ENCODE results near the gene GATA2. TPM values are rescaled to one million over a fixed set of nuclear protein-coding genes. Genes with fewer than 3 reads are reported as not detected.

The GATA2 gene
- total and polyA plus RNA-seq, 3 experiments from 2014 or later: not detected

DNA sequence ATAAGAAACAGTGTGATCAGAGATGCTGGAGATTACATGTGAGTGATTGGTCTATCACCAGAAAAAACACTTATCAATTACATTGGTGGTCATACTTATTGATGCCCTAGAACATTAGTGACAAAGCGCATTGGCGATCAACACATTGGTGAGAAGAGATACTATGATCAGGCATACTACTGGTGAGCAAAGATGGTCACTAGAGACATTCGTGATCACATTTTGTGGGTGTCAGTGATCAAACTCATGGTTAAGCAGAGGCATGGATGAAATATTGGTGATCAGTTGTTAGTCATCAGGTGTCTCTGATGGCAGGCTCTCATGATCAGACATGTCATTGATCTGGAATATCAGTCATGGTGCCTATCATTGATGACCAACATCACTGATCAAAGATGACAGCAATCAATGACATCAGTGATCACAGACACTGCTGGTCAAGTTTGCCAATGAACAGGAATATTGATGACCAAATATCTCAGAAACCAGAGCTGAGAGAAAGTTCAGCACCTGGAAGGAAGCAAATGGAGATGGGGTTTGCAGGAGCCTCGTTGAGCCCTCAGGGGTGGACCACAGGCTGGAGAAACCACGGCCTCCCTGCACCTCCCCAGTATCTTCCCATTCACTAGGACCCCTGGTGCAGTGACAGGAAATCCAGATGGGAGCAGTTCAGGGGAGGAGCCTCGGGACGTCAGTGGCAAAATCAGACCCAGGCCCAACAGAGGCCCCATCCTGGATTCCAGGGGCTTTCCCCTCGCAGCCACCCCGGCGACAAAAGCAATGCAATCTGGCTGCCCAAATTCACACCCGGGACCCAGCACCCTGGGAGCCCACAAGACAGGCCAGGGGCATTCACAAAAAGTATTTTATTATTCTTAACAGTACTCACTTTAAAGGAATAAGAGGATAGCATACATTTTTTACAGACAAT, 14.2 kb downstream of the GATA2 start:
- Mint-ChIP-seq H3K27ac (no peak overlapping the region), H3K4me1 (peaks cover 10 to 14% (median 11%) of the 10 kb centered on the region in 3 donors), H3K4me3 (no peak overlapping the region), H3K27me3 (peaks cover 50 to 72% of the 10 kb centered on the region in 2 donors), H3K9me3 (peaks cover 0 to 2% (median 0%) of the 10 kb centered on the region in 5 donors), H3K36me3 (no peaks in the 10 kb centered on the region)
- Histone ChIP-seq H3K4me3 (ENCODE audit: low read length) (no peak overlapping the region), H3K4me1 (ENCODE audit: insufficient read depth, low read length) (peaks cover 8% of the 10 kb centered on the region), H3K36me3 (ENCODE audit: insufficient read depth, low read length) (no peaks in the 10 kb centered on the region), H3K9me3 (ENCODE audit: low read length) (no peaks in the 10 kb centered on the region), H3K27ac (ENCODE audit: low read depth, low read length) (no peak overlapping the region), H3K27me3 (ENCODE audit: insufficient read depth, low read length, poor library complexity, severe bottlenecking) (peaks cover 11% of the 10 kb centered on the region)
- ChIA-PET POLR2A (no interaction called here), CTCF (no interaction called here)
- no peak for DNase-seq

DNA sequence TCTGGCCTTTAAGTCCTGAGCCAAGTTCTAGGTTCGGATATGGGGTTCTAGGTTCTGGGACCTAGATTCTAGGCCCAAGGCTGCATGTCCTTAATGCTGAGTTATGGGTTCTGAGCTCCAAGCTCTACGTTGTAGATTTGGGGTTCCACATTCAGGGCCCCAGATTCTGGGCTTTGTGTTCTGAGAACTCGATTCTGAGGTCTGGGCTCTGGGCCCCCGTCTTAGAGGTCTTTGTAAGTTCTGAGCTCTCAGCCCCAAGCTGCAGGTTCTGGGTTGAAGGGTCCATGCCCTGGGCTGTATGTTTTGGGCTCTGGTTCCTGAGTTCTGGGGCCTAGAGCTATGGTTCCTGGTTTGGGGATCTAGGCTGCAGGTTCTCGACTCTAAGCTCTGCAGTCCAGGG, 16.3 kb downstream of the GATA2 start:
- H3K36me3 Mint-ChIP-seq: no peaks in the 10 kb centered on the region
- DNase-seq: no peak
- H3K36me3 ChIP-seq (ENCODE audit: insufficient read depth, low read length): no peaks in the 10 kb centered on the region
- no peak overlapping the region for H3K4me3 ChIP-seq (ENCODE audit: low read length)
- peaks cover 0 to 2% (median 0%) of the 10 kb centered on the region in 5 donors for H3K9me3 Mint-ChIP-seq
- no peaks in the 10 kb centered on the region for H3K27me3 ChIP-seq (ENCODE audit: insufficient read depth, low read length, poor library complexity, severe bottlenecking)
- no peak overlapping the region for H3K4me3 Mint-ChIP-seq
- peaks cover 36 to 66% of the 10 kb centered on the region in 2 donors for H3K27me3 Mint-ChIP-seq
- ChIA-PET POLR2A (no interaction called here), CTCF (interaction anchor here (0.5 kb wide), 1 partner anchor 24 kb away, joined by 3 read pairs; no protein-coding TSS in a partner anchor)
- no peaks in the 10 kb centered on the region for H3K9me3 ChIP-seq (ENCODE audit: low read length)
- H3K4me1 ChIP-seq (ENCODE audit: insufficient read depth, low read length): no peaks in the 10 kb centered on the region
- H3K4me1 Mint-ChIP-seq: no peaks in the 10 kb centered on the region
- no peak overlapping the region for H3K27ac ChIP-seq (ENCODE audit: low read depth, low read length)
- no peak overlapping the region for H3K27ac Mint-ChIP-seq

DNA sequence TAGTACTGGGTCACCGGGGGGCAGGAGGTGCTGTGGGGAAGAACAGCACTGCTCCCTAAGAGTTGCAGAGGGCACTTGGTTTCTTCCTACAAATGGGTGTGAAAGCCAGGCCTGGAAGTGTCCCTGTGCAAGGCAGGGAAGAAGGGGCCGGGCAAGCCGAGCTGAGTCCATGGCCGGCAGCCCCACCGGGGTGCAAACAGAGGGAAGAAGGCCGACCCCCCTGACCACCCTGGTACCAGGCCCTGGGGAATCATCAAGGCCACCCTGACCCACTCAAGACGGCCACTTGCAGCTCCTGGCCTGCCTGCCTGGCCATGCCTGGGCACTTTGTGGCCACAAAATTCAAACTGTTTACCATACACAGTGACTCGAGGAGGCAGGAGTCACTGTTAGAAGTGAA, 17.6 kb downstream of the GATA2 start:
- Mint-ChIP-seq H3K9me3 (peaks cover 0 to 2% (median 0%) of the 10 kb centered on the region in 5 donors), H3K27ac (no peak overlapping the region), H3K36me3 (no peaks in the 10 kb centered on the region), H3K27me3 (peaks cover 33 to 60% of the 10 kb centered on the region in 2 donors), H3K4me1 (no peaks in the 10 kb centered on the region), H3K4me3 (no peak overlapping the region)
- Histone ChIP-seq H3K36me3 (ENCODE audit: insufficient read depth, low read length) (no peaks in the 10 kb centered on the region), H3K9me3 (ENCODE audit: low read length) (no peaks in the 10 kb centered on the region), H3K27ac (ENCODE audit: low read depth, low read length) (no peak overlapping the region), H3K27me3 (ENCODE audit: insufficient read depth, low read length, poor library complexity, severe bottlenecking) (no peaks in the 10 kb centered on the region), H3K4me3 (ENCODE audit: low read length) (no peak overlapping the region), H3K4me1 (ENCODE audit: insufficient read depth, low read length) (no peaks in the 10 kb centered on the region)
- POLR2A ChIA-PET: no interaction called here
- no peak for DNase-seq
- CTCF ChIA-PET: no interaction called here

DNA sequence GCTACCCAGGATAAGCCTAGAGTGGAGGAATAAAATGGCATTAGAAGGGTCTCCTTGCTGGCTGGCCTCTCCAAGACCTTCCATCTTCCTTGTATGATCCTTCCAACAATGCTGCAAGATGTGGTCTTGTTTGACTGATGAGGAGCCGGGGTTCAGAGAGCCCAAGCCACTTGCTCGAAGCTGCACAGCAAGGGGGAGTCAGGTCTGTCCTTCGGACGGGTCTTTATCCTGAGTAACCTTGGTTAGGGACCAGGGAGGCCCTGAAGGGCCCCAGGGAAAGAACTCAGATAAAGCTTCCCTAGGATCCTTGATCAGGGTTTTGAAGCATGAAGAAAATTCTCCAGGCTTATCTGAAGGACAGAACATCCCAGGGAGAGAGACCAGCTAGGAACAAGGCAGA, 19.3 kb downstream of the GATA2 start:
- Histone ChIP-seq H3K27me3 (ENCODE audit: insufficient read depth, low read length, poor library complexity, severe bottlenecking) (no peaks in the 10 kb centered on the region), H3K4me1 (ENCODE audit: insufficient read depth, low read length) (no peaks in the 10 kb centered on the region), H3K4me3 (ENCODE audit: low read length) (no peak overlapping the region), H3K36me3 (ENCODE audit: insufficient read depth, low read length) (no peaks in the 10 kb centered on the region), H3K27ac (ENCODE audit: low read depth, low read length) (no peak overlapping the region), H3K9me3 (ENCODE audit: low read length) (no peaks in the 10 kb centered on the region)
- H3K36me3 Mint-ChIP-seq: no peaks in the 10 kb centered on the region
- H3K4me3 Mint-ChIP-seq: no peak overlapping the region
- H3K27ac Mint-ChIP-seq: no peak overlapping the region
- no peak for DNase-seq
- ChIA-PET CTCF (no interaction called here), POLR2A (no interaction called here)
- H3K27me3 Mint-ChIP-seq: peaks cover 19 to 50% of the 10 kb centered on the region in 2 donors
- peaks cover 0 to 2% (median 0%) of the 10 kb centered on the region in 5 donors for H3K9me3 Mint-ChIP-seq
- H3K4me1 Mint-ChIP-seq: no peaks in the 10 kb centered on the region

DNA sequence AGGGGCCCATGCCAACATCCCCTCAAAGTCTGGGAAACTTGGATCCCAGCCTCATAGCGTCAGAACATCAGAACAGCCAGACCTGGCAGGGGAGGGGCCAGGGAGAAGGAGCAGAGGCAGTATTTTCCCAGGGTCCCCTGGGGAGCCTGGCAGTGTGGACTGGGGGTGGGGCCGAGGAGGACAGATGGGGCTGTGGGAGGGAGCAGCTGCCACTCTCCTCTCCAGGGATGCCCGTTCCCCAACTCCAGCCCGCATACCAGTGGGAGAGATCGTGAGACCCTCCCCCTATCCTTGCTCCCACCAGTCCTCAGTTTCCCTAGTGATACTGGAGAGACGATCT, 19.9 kb downstream of the GATA2 start:
- CTCF ChIA-PET: no interaction called here
- H3K27ac Mint-ChIP-seq: no peak overlapping the region
- peak overlapping the region in 1 of 7 donors; percentile 59 for H3K4me3 Mint-ChIP-seq
- no peak for DNase-seq
- peaks cover 0 to 2% (median 0%) of the 10 kb centered on the region in 5 donors for H3K9me3 Mint-ChIP-seq
- POLR2A ChIA-PET: no interaction called here
- no peaks in the 10 kb centered on the region for H3K4me1 ChIP-seq (ENCODE audit: insufficient read depth, low read length)
- H3K9me3 ChIP-seq (ENCODE audit: low read length): no peaks in the 10 kb centered on the region
- H3K27ac ChIP-seq (ENCODE audit: low read depth, low read length): no peak overlapping the region
- H3K27me3 ChIP-seq (ENCODE audit: insufficient read depth, low read length, poor library complexity, severe bottlenecking): no peaks in the 10 kb centered on the region
- no peak overlapping the region for H3K4me3 ChIP-seq (ENCODE audit: low read length)
- no peaks in the 10 kb centered on the region for H3K4me1 Mint-ChIP-seq
- H3K36me3 Mint-ChIP-seq: no peaks in the 10 kb centered on the region
- H3K36me3 ChIP-seq (ENCODE audit: insufficient read depth, low read length): no peaks in the 10 kb centered on the region
- peaks cover 17 to 44% of the 10 kb centered on the region in 2 donors for H3K27me3 Mint-ChIP-seq

DNA sequence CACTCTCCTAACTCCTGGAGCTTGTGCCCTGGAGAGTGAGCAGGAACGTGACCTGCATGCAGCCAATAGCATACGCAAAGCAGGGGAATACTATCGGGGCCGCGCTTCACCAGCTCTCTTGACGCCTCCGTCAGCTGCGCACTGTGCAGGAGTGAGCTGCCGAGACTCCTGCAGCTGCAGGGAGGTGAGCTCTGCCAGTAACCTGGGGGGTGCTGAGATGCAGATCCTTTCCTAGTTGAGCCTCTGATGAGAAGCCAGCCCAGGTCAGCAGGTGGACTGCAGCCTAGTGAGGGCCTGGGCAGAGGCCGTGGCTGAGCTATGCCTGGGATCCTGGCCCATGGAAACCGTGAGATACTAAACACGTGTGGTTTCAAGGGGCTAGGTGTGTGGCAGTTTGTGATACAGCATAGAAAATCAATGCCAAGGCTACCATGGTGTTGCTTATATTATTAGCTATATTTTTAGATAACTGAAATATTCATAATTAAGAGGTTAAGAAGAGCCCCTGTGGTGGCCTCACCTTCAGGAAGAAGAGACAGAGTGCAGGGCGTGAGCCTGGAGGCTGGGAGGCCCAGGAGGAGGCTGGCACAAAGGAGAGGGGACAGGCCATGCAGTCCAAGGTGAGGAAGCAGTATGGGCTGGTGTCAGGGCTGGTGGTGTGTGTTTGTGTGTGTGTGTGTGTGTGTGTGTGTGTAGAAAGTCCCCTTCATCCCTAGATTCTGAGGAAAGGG, 20.4 kb downstream of the GATA2 start:
- no peaks in the 10 kb centered on the region for H3K9me3 ChIP-seq (ENCODE audit: low read length)

DNA sequence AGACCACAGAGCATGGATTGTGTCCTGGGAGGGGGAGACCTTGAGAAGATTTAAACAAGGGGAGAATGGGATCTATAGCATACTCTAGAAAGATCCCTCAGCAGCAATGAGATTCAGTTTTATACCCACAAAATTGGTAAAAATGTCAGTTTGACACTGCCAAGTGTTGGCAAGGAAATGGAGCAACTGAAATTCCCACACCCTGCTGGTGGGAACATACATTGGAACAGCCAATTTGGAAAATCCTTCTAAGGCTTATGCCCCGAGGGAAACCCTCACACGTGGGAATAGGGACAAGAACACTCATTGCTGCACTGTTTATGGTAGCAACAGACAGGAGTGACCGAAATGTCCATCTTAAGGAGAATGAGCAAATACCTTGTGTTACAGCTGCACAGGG, 21.3 kb downstream of the GATA2 start:
- H3K4me3 ChIP-seq (ENCODE audit: low read length): no peak overlapping the region
- H3K9me3 Mint-ChIP-seq: no peaks in the 10 kb centered on the region
- no peak for DNase-seq
- H3K36me3 Mint-ChIP-seq: no peaks in the 10 kb centered on the region
- no peaks in the 10 kb centered on the region for H3K9me3 ChIP-seq (ENCODE audit: low read length)
- H3K27me3 ChIP-seq (ENCODE audit: insufficient read depth, low read length, poor library complexity, severe bottlenecking): no peaks in the 10 kb centered on the region
- no peaks in the 10 kb centered on the region for H3K36me3 ChIP-seq (ENCODE audit: insufficient read depth, low read length)
- peaks cover 4 to 6% (median 4%) of the 10 kb centered on the region in 3 donors for H3K4me1 Mint-ChIP-seq
- ChIA-PET CTCF (no interaction called here), POLR2A (no interaction called here)
- no peaks in the 10 kb centered on the region for H3K4me1 ChIP-seq (ENCODE audit: insufficient read depth, low read length)
- no peak overlapping the region for H3K4me3 Mint-ChIP-seq
- no peak overlapping the region for H3K27ac ChIP-seq (ENCODE audit: low read depth, low read length)
- peak overlapping the region in 2 of 8 donors; percentile 48 to 51 for H3K27ac Mint-ChIP-seq
- peaks cover 21 to 38% of the 10 kb centered on the region in 2 donors for H3K27me3 Mint-ChIP-seq

More for the DNA sequence above, 20.4 kb downstream of the GATA2 start:
- no peaks in the 10 kb centered on the region for H3K27me3 ChIP-seq (ENCODE audit: insufficient read depth, low read length, poor library complexity, severe bottlenecking)
- Mint-ChIP-seq H3K9me3 (peaks cover 0 to under 1% (median 0%) of the 10 kb centered on the region in 5 donors), H3K27ac (no peak overlapping the region), H3K36me3 (no peaks in the 10 kb centered on the region), H3K27me3 (peaks cover 15 to 38% of the 10 kb centered on the region in 2 donors), H3K4me3 (peak overlapping the region in 1 of 7 donors; percentile 59), H3K4me1 (no peaks in the 10 kb centered on the region)
- ChIA-PET CTCF (no interaction called here), POLR2A (no interaction called here)
- H3K4me1 ChIP-seq (ENCODE audit: insufficient read depth, low read length): no peaks in the 10 kb centered on the region
- H3K36me3 ChIP-seq (ENCODE audit: insufficient read depth, low read length): no peaks in the 10 kb centered on the region
- no peak for DNase-seq
- no peak overlapping the region for H3K4me3 ChIP-seq (ENCODE audit: low read length)
- no peak overlapping the region for H3K27ac ChIP-seq (ENCODE audit: low read depth, low read length)

DNA sequence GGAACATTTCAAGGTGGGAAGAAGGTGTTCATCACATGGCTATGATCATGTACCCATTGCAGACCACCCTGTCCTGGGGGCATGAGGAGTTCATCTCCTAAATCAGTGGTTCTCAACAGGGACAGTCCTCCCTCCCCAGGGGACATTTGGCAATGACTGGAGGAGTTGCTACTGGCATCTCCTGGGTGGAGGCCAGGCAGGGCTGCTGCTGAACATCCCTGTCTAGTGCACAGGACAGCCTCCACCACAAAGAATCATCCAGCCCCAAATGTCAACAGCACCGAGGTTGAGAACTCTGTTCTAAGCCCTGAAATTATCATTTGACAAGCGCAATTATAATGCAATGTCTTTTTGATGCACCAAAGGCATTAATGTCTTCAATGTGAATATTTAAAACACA, 21.9 kb downstream of the GATA2 start:
- H3K4me3 ChIP-seq (ENCODE audit: low read length): no peak overlapping the region
- no peaks in the 10 kb centered on the region for H3K36me3 ChIP-seq (ENCODE audit: insufficient read depth, low read length)
- H3K4me3 Mint-ChIP-seq: no peak overlapping the region
- no peaks in the 10 kb centered on the region for H3K27me3 ChIP-seq (ENCODE audit: insufficient read depth, low read length, poor library complexity, severe bottlenecking)
- no peak overlapping the region for H3K27ac ChIP-seq (ENCODE audit: low read depth, low read length)
- peaks cover 4 to 6% (median 4%) of the 10 kb centered on the region in 3 donors for H3K4me1 Mint-ChIP-seq
- POLR2A ChIA-PET: no interaction called here
- no peak for DNase-seq
- H3K27me3 Mint-ChIP-seq: peaks cover 21 to 44% of the 10 kb centered on the region in 2 donors
- no peaks in the 10 kb centered on the region for H3K9me3 ChIP-seq (ENCODE audit: low read length)
- H3K36me3 Mint-ChIP-seq: no peaks in the 10 kb centered on the region
- no peaks in the 10 kb centered on the region for H3K4me1 ChIP-seq (ENCODE audit: insufficient read depth, low read length)
- H3K9me3 Mint-ChIP-seq: no peaks in the 10 kb centered on the region
- H3K27ac Mint-ChIP-seq: no peak overlapping the region
- CTCF ChIA-PET: no interaction called here

All from CD8-positive, alpha-beta memory T cell (primary cell).